Mesenchymal stem cell (in vitro differentiated cells and primary cell): Measurements from ENCODE around the gene TXNDC15.

ENCODE experiments used
- DNase-seq: peaks from one replicate; pipeline ENCODE4 v3.0.0-alpha.2; 2013
- H2AFZ ChIP-seq: one replicate; pipeline ENCODE4 v1.6.1; 2013; ENCODE audit warnings: low read depth, mild to moderate bottlenecking, control low read depth, inconsistent platforms, low read length, moderate library complexity
- H2AK5ac ChIP-seq: 2 replicates; pipeline ENCODE4 v1.6.1; 2013; ENCODE audit warnings: low read length, moderate library complexity, mild to moderate bottlenecking, inconsistent platforms; ENCODE audit not compliant: severe bottlenecking
- H2BK120ac ChIP-seq: one replicate; pipeline ENCODE4 v1.6.1; 2013; ENCODE audit warnings: low read depth, mild to moderate bottlenecking, inconsistent platforms, low read length, moderate library complexity
- H2BK12ac ChIP-seq, 2 experiments: one replicate each; pipeline ENCODE4 v1.6.1; 2013; ENCODE audit warnings: inconsistent platforms in 2 of 2, low read length in 2 of 2, mild to moderate bottlenecking in 2 of 2, moderate library complexity in 2 of 2, control low read depth in 1 of 2
- H2BK15ac ChIP-seq: one replicate; pipeline ENCODE4 v1.6.1; 2013; ENCODE audit warnings: mild to moderate bottlenecking, low read depth, inconsistent platforms; ENCODE audit not compliant: poor library complexity, severe bottlenecking
- H2BK5ac ChIP-seq: 2 replicates; pipeline ENCODE4 v1.6.1; 2013; ENCODE audit warnings: low read depth, mild to moderate bottlenecking, low read length, control low read depth, inconsistent platforms; ENCODE audit not compliant: poor library complexity, severe bottlenecking
- H3K14ac ChIP-seq, 2 experiments: one replicate each; pipeline ENCODE4 v1.6.1; 2013; ENCODE audit warnings: inconsistent platforms in 2 of 2, low read length in 2 of 2, control low read depth in 1 of 2, mild to moderate bottlenecking in 1 of 2, moderate library complexity in 1 of 2
- H3K18ac ChIP-seq, 2 experiments: one replicate each; pipeline ENCODE4 v1.6.1; 2013; ENCODE audit warnings: inconsistent platforms in 2 of 2, low read length in 2 of 2, control low read depth in 1 of 2, low read depth in 1 of 2, mild to moderate bottlenecking in 1 of 2
- H3K23ac ChIP-seq, 2 experiments: one replicate each; pipeline ENCODE4 v1.6.1; 2013; ENCODE audit warnings: inconsistent platforms in 2 of 2, low read length in 2 of 2, mild to moderate bottlenecking in 2 of 2, moderate library complexity in 2 of 2, control low read depth in 1 of 2
- H3K27ac ChIP-seq: 2 replicates; pipeline ENCODE4 v1.5.1; 2013; ENCODE audit warnings: mild to moderate bottlenecking, moderate library complexity, low read length, control low read depth, inconsistent platforms; ENCODE audit not compliant: poor library complexity, severe bottlenecking
- H3K27me3 ChIP-seq, 2 experiments: 2 replicates each; pipeline versions ENCODE4 v1.6.1 to v1.7.0; 2013; ENCODE audit warnings: low read length in 2 of 2, mild to moderate bottlenecking in 2 of 2, moderate library complexity in 2 of 2, control low read depth in 1 of 2, inconsistent platforms in 1 of 2; ENCODE audit not compliant: control insufficient read depth in 1 of 2, insufficient read depth in 1 of 2
- H3K36me3 ChIP-seq, 2 experiments: 2 replicates each; pipeline versions ENCODE4 v1.6.1 to v1.7.0; 2013; ENCODE audit warnings: low read length in 2 of 2, control low read depth in 1 of 2, inconsistent platforms in 1 of 2, low read depth in 1 of 2, mild to moderate bottlenecking in 1 of 2; ENCODE audit not compliant: insufficient read depth in 2 of 2, control insufficient read depth in 1 of 2
- H3K4ac ChIP-seq, 2 experiments: one replicate each; pipeline ENCODE4 v1.6.1; 2013; ENCODE audit warnings: inconsistent platforms in 2 of 2, low read length in 2 of 2, mild to moderate bottlenecking in 2 of 2, moderate library complexity in 2 of 2, control low read depth in 1 of 2, low read depth in 1 of 2
- H3K4me1 ChIP-seq: 2 replicates; pipeline ENCODE4 v1.6.1; 2013; ENCODE audit warnings: low read depth, low read length, control low read depth; ENCODE audit not compliant: control insufficient read depth, insufficient read depth
- H3K4me2 ChIP-seq: 2 replicates; pipeline ENCODE4 v1.6.1; 2013; ENCODE audit warnings: low read length, mild to moderate bottlenecking, inconsistent platforms; ENCODE audit not compliant: poor library complexity, severe bottlenecking
- H3K4me3 ChIP-seq, 2 experiments: 2 replicates each; pipeline versions ENCODE4 v1.5.1 to v1.7.0; 2013; ENCODE audit warnings: low read length in 2 of 2, mild to moderate bottlenecking in 2 of 2, control low read depth in 1 of 2, low read depth in 1 of 2; ENCODE audit not compliant: insufficient read depth in 1 of 2
- H3K79me1 ChIP-seq: replicated peaks from 2 replicates; pipeline ENCODE4 v1.6.1; 2013; ENCODE audit warnings: mild to moderate bottlenecking, control low read depth, low read length, inconsistent platforms; ENCODE audit not compliant: poor library complexity, severe bottlenecking
- H3K9ac ChIP-seq: 2 replicates; pipeline ENCODE4 v1.7.0; 2013; ENCODE audit warnings: mild to moderate bottlenecking, low read length, moderate library complexity
- H3K9me3 ChIP-seq: 2 replicates; pipeline ENCODE4 v1.7.0; 2013; ENCODE audit warnings: mild to moderate bottlenecking, low read length; ENCODE audit not compliant: control insufficient read depth
- H4K8ac ChIP-seq: one replicate; pipeline ENCODE4 v1.6.1; 2013; ENCODE audit warnings: inconsistent platforms, mild to moderate bottlenecking, low read length, moderate library complexity
- H4K91ac ChIP-seq: one replicate; pipeline ENCODE4 v1.6.1; 2013; ENCODE audit warnings: mild to moderate bottlenecking, low read length, inconsistent platforms
- WGBS: methylation state at CpG from one replicate; pipeline ENCODE4 v1.1.7; 2013; ENCODE audit warnings: mixed read lengths; 5-methylcytosine and 5-hydroxymethylcytosine counted together

The TXNDC15 gene

GRCh38 chr5:134892282-134892681 is 18.1 kb downstream of the TXNDC15 start:
- no peak overlapping the region for H2AK5ac ChIP-seq
- peaks cover 20% of the 10 kb centered on the region for H3K79me1 ChIP-seq
- no peak overlapping the region for H2BK120ac ChIP-seq
- H2BK12ac ChIP-seq = no peak overlapping the region
- peaks cover 17 to 57% of the 10 kb centered on the region in 2 experiments for H3K36me3 ChIP-seq
- no peak overlapping the region for H3K4ac ChIP-seq
- H2AFZ ChIP-seq = no peak overlapping the region
- H3K4me2 ChIP-seq = no peak overlapping the region
- no peak overlapping the region for H4K8ac ChIP-seq
- no peak overlapping the region for H2BK15ac ChIP-seq
- H2BK5ac ChIP-seq = no peak overlapping the region
- H3K14ac ChIP-seq = no peak overlapping the region
- H3K18ac ChIP-seq = no peak overlapping the region
- H3K4me1 ChIP-seq = peaks cover 2% of the 10 kb centered on the region
- no peaks in the 10 kb centered on the region for H3K27me3 ChIP-seq
- no peak for DNase-seq
- no peaks in the 10 kb centered on the region for H3K9me3 ChIP-seq
- no peak overlapping the region for H3K4me3 ChIP-seq
- H4K91ac ChIP-seq = no peak overlapping the region
- no peak overlapping the region for H3K23ac ChIP-seq
- whole genome bisulfite sequencing = 100% methylated on average over 1 of the region's 3 CpGs
- H3K9ac ChIP-seq = no peak overlapping the region
- H3K27ac ChIP-seq = no peak overlapping the region

- Histone ChIP-seq H2BK12ac (no peak overlapping the region), H3K18ac (no peak overlapping the region), H3K27ac (no peak overlapping the region), H3K9me3 (no peaks in the 10 kb centered on the region), H3K79me1 (peaks cover 16% of the 10 kb centered on the region), H4K8ac (no peak overlapping the region), H3K4me2 (no peak overlapping the region), H3K4me1 (peaks cover 2% of the 10 kb centered on the region), H3K36me3 (peaks cover 13 to 58% of the 10 kb centered on the region in 2 experiments), H4K91ac (no peak overlapping the region), H2BK15ac (no peak overlapping the region), H2BK120ac (no peak overlapping the region), H2AFZ (no peak overlapping the region), H3K4me3 (no peak overlapping the region), H3K4ac (no peak overlapping the region), H2AK5ac (no peak overlapping the region), H3K14ac (no peak overlapping the region), H3K9ac (no peak overlapping the region), H3K23ac (no peak overlapping the region), H3K27me3 (no peaks in the 10 kb centered on the region), H2BK5ac (no peak overlapping the region)
- WGBS = 96% methylated on average over 1 of the region's 2 CpGs
- no peak for DNase-seq
Measured at GRCh38 chr5:134892926-134893325, 18.8 kb downstream of the TXNDC15 start.

- Histone ChIP-seq H2AK5ac (no peak overlapping the region), H2AFZ (no peak overlapping the region), H3K23ac (no peak overlapping the region), H3K4me3 (no peak overlapping the region), H4K91ac (no peak overlapping the region), H4K8ac (no peak overlapping the region), H3K4ac (no peak overlapping the region), H3K79me1 (peaks cover 14% of the 10 kb centered on the region), H2BK5ac (no peak overlapping the region), H3K27ac (no peak overlapping the region), H3K14ac (no peak overlapping the region), H3K18ac (no peak overlapping the region), H2BK12ac (no peak overlapping the region), H3K9ac (no peak overlapping the region), H3K4me1 (peaks cover under 1% of the 10 kb centered on the region), H2BK120ac (no peak overlapping the region), H2BK15ac (no peak overlapping the region), H3K36me3 (peaks cover 11 to 59% of the 10 kb centered on the region in 2 experiments), H3K27me3 (no peaks in the 10 kb centered on the region), H3K9me3 (no peaks in the 10 kb centered on the region), H3K4me2 (no peak overlapping the region)
- 96% methylated on average over 7 of the region's 7 CpGs for WGBS
- no peak for DNase-seq
Measured at GRCh38 chr5:134893748-134894505, 19.8 kb downstream of the TXNDC15 start.

GRCh38 chr5:134902071-134902801 is 28.1 kb downstream of the TXNDC15 start:
- H3K27ac ChIP-seq = no peak overlapping the region
- H3K27me3 ChIP-seq = no peaks in the 10 kb centered on the region
- H2AFZ ChIP-seq = no peak overlapping the region
- no peak overlapping the region for H3K4me2 ChIP-seq
- no peak overlapping the region for H2AK5ac ChIP-seq
- H3K4me1 ChIP-seq = peaks cover 3% of the 10 kb centered on the region
- no peak overlapping the region for H2BK12ac ChIP-seq
- no peak overlapping the region for H2BK5ac ChIP-seq
- H3K4ac ChIP-seq = no peak overlapping the region
- no peak overlapping the region for H2BK120ac ChIP-seq
- peaks cover 6 to 38% of the 10 kb centered on the region in 2 experiments for H3K36me3 ChIP-seq
- peak overlapping the region; percentile 24 for H4K8ac ChIP-seq
- H3K4me3 ChIP-seq = no peak overlapping the region
- no peak overlapping the region for H3K14ac ChIP-seq
- no peak overlapping the region for H3K23ac ChIP-seq
- no peak overlapping the region for H3K9ac ChIP-seq
- no peak overlapping the region for H2BK15ac ChIP-seq
- H3K79me1 ChIP-seq = peaks cover 5% of the 10 kb centered on the region
- WGBS = 91% methylated on average over 8 of the region's 10 CpGs
- H3K9me3 ChIP-seq = no peaks in the 10 kb centered on the region
- H3K18ac ChIP-seq = no peak overlapping the region
- no peak overlapping the region for H4K91ac ChIP-seq
- DNase-seq = no peak
